ENCODE measurements around the gene P2RY11.

The P2RY11 gene

DNA sequence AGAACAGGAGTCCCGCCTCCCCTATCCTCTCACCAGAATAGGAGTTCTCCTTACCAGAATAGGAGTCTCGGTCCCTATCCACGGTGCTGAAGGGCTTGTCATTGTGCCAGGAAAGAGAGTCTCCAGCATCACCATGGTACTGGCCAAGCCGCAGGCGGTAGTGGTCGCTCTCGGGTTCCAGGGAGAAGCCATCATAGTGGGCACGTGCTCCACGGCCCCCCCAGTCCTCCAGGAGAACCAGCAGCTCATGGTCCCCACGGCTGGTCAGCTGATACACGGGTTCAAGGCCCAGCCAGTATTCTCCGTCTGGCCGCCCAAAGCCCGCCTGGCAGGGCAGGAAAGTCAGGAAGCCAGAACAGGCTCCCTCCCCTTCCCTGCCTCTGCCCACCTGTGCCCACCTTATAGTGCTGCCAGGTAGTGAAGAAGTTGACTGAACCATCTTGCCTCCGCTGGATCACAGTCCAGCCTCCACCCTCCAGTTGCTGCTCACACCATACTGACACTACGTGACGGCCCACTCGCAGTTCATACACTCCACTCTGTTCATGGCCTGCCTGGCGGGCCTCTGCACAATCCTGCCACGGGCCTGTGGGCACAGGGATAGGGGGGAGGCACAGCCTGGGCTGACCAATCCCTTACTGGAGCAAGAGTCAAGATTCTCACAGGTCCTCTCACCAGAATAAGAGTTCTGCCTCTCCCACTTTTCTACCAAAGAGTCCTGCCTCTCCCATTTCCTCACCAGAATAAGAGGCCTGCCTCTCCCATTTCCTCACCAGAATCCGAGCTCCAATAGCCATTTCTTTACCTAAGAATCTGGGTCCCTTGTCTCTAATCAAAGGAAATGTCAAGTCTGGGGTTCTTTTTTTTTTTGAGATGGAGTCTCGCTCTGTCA, 18.0 kb upstream of the P2RY11 start:
- no peak for DNase-seq (ENCODE audit: low read depth)

DNA sequence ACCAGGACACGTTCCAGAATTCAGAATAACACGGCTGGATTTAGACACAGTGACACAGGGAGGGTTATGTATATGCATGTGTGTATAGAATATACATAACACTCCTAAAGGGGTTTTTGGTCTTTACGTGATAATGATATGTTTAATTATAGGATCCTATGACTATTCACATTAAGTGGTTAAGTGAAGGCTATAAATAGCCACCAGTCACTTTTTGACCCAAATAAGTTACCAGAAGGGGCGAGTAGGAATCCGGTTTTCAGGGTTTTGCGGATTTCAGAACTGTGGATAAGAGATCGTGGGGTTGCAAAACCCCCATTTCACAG, 15.9 kb upstream of the P2RY11 start:
- no peak for DNase-seq (ENCODE audit: low read depth)

DNA sequence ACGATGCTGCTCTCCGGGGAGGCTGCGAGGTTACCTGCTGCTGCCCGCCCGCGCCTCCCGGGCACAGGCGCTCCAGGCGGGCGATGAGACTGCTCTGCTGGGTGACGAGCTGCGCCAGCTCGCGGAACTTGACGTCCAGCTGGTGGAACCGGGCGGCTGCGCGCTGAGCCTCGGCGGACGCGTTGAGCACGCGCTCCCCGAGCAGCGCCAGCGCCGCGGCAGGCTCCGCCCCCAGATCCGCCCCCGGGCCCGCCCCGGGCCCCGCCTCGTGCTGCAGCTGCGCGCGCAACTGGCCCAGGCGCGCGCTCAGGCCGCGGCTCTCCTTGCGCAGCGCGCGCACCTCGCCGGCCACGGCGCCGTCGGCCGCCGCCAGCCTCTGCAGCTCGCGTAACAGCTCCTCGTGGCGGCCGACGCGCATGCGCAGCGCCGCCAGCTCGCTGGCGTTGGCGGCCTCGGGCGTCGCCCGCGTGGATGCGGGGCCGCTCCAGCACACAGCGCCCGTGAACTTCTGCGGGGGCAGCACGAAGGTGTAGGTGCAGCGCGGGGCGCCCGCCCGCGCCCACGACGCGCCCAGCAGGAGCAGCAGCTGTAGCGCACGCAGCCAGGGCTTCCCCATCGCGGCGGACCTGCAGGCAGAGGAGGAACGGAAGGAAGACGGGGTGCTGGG, 15.4 kb upstream of the P2RY11 start:
- peak; percentile 89 for DNase-seq (ENCODE audit: low read depth)

DNA sequence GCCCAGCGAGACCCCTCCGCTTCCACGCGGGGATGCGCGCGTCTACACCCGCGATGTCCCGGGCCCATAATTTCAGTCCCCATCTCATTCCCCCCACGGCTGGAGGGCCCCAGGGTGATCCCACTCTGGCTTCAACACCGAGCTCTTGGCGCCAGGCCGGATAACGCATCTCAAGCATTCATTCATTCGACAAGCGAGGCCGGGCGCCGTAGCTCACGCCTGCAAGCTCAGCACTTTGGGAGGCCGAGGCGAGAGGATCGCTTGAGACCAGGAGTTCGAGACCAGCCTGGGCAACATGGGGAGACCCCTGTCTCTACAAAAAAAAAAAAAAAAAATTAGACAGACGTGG, 14.9 kb upstream of the P2RY11 start:
- DNase-seq (ENCODE audit: low read depth) = no peak

DNA sequence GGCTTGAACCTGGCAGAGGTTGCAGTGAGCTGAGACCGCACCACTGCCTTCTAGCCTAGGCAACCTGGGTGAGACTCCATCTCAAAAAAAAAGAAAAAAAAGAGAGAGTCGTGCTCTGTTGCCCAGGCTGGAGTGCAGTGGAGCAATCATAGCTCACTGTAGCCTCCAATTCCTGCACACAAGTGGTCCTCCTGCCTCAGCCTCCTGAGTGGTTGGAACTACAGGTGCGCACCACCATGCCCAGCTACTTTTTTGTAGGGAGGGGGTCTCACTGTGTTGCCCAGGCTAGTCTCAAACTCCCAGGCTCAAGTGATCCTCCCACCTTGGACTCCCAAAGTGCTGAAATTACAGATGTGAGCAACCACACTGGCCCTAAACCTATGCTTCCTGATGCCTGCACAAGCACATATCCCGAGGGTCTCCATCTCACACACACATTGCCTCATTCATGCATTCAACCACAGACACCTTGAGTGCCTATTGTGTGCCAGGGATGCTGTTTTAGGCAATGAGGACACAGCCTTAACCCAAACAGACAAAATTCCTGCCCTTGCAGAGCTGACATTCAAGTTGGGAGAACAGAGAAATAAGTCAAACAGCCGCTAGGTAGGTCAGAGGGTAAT, 11.2 kb upstream of the P2RY11 start:
- no peak for DNase-seq (ENCODE audit: low read depth)

DNA sequence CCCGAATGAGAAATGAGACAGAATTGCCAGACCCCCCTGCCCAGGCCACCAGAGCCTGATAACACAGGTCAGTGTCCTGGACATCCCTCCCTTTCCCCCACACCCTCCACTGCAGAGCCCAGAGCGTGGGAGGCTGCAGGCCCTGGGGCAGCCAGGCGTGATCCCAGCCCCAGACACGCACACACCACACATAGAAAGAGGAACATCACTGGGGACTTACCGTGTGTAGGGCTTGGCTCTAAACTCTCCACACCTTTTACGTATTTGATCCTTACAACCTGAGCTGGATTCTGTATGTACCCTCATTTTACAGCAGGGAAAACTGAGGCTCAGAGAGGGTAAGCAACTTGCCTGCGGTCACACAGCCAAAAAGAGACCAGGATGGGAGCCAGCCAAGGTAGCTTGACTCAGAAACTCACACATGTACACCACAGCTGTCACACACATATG, 8.7 kb upstream of the P2RY11 start:
- DNase-seq (ENCODE audit: low read depth) = no peak

DNA sequence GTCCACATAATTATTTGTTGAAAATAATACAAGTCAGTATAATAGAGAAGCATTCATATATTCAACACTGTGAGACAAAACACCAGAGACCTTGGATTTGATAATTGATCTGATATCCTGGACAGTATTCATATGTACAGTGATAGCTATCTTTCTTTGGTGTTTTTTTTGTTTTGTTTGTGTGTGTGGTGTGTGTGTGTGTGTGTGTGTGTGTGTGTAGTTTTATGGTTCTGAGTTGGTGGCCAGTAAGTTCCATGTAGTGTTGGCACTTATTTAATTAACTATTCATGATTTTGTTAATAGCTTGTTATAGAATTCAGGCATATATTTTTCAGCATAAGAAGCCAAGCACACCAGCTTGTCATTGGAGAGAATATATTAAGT, 7.4 kb upstream of the P2RY11 start:
- DNase-seq (ENCODE audit: low read depth) = no peak

DNA sequence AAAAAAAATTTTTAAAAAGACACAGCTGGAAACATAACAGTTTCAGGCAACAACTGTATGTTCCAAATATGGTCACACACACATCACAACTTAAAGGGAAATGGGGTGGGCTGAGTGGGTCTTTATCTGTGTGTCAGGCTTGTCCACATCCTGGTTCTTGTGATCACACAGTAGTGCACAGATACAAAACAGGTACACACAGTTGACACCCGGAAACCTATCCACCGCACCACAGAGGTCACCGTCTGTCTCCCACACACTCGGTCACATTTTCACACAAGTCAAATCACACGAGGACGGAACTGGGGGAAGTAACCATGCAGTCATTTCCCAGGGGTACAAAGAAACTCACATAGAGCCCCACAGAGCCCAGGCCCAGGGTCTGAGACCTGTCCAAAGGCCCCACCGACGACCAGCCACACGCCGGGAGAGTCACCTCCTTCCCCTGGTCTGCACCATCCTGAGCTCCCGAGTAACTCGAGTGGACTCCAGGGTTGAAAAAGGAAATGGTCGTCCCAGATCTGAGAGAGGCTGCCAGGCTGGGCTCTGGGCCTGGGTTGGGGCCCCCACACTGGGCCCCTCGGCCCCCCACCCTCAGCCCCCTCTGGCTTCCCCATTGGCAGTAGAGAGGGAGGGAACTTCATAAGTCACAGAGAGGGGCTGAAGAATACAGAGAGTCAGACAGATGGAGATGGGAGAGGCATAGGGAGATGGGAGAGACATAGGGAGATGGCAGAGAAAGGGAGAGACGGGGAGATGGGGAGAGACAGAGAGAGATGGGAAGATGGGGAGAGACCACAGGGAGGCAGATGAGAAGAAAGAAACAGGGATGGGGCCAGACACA, 6.6 kb upstream of the P2RY11 start:
- peak; percentile 65 for DNase-seq (ENCODE audit: low read depth)

DNA sequence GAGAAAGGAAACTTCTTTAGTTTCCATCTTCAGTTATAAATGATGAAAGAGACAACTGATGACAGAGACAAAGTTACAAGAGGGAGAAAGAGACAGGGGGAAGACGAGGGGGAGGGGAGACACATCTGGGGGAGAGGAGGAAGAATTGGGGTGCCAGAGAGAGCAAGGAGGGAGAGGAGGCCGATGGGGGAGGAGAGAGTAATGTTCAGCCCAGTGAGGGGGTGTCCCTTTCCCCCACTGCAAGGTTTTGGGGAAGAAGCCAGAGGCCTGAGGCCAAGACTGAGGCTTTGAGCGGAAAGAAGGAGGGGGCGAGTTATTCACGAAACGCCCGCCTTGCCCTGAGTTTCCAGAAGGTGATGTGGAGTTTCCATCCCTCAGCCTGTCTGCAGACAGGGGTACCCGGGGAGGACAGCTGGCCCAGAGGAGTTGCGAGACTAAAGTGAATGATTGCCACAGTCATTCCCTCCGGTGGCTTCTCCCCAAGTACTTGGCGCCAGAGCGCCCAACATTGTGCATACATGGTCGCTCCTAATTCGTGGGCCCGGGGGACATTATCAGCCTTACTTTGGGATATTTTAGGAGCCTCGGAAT, 5.9 kb upstream of the P2RY11 start:
- no peak for DNase-seq (ENCODE audit: low read depth)

DNA sequence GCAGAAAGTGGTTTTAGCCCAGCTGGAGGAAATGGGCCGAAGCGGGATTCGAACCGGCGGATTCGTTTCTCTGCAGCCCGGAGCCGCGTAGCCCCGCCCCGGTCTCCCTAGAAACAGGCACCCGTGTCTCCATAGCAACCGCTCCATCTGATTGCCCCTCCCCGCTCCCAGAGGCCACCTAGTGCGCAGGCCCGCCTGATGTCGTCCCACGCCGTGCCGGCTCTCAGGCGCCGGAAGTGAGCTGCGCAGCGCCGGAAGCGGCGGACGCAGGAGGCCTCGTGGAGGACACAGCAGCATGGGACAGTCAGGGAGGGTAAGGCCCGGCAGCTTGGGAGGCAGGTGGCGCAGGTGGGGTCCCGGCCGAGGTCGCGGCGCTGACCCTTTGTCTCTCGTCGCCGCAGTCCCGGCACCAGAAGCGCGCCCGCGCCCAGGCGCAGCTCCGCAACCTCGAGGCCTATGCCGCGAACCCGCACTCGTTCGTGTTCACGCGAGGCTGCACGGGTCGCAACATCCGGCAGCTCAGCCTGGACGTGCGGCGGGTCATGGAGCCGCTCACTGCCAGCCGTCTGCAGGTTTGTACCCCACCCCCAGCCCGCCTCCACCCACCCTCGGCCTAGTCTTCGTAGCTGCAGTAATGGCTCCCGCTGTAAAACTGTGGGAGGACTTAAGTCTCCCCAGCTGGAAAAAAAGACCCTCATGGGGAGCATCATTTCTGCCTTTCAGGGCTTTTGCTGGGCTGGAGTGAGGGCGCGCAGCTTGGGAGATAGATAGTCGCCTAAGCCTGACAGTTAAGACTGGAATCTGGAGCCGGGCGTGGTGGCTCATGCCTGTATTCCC, 5.2 kb upstream of the P2RY11 start, which contains the start of gene PPAN:
PPAN (plus strand) TSS at position 263 of the 837 bp plus-strand sequence; CDS start at position 296, 33 bp downstream.
- peak; percentile 95 for DNase-seq (ENCODE audit: low read depth)

DNA sequence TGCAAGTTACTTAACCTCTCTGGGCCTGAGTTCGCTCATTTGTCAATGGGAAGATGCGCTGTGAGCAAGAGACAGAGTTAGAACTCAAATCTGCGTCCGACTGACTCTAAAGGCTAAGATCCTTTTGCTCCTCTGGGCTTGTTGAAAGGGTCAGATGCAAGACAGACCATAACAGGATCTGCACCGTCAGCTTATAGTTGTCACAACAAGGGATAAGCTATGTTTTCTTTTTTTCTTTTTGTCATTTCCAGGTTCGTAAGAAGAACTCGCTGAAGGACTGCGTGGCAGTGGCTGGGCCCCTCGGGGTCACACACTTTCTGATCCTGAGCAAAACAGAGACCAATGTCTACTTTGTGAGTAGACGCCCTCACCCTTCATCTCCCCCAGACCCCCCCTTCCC, 4.2 kb upstream of the P2RY11 start:
- no peak for DNase-seq (ENCODE audit: low read depth)

DNA sequence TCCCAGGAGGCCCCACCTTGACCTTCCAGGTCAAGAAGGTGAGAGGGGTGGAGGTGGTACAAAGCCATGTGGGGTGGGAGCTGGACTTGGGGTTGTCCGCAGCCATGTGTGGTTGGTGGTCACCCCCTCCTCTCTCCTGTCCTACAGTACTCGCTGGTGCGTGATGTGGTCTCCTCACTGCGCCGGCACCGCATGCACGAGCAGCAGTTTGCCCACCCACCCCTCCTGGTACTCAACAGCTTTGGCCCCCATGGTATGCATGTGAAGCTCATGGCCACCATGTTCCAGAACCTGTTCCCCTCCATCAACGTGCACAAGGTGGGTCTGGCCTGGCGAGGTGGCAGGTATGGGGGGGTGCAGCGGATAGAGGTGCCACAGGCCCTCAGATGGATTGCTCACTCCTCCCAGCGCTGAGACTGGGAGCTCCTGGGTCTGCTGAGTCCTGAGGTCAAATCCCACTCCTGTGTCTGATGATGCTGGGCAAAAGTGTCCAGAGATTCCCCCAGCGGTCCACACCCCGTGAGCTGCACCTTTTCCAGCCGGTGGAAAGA, 3.6 kb upstream of the P2RY11 start:
- no peak for DNase-seq (ENCODE audit: low read depth)

DNA sequence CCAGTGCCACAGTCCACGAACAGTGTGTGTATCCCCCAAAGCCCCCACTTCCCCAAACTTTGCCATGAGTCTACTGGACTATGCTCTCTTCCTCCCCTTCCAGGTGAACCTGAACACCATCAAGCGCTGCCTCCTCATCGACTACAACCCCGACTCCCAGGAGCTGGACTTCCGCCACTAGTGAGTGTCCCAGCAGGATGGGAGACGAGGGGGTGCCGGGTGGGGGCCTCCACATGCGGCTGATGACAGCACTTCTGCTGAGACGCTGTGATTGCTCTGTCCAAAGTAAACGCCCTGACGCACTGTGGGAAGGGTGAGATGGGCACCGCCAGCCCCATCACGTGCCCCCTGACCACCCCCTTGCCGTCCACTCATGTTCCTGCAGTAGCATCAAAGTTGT, 2.0 kb upstream of the P2RY11 start:
- DNase-seq (ENCODE audit: low read depth) = no peak

DNA sequence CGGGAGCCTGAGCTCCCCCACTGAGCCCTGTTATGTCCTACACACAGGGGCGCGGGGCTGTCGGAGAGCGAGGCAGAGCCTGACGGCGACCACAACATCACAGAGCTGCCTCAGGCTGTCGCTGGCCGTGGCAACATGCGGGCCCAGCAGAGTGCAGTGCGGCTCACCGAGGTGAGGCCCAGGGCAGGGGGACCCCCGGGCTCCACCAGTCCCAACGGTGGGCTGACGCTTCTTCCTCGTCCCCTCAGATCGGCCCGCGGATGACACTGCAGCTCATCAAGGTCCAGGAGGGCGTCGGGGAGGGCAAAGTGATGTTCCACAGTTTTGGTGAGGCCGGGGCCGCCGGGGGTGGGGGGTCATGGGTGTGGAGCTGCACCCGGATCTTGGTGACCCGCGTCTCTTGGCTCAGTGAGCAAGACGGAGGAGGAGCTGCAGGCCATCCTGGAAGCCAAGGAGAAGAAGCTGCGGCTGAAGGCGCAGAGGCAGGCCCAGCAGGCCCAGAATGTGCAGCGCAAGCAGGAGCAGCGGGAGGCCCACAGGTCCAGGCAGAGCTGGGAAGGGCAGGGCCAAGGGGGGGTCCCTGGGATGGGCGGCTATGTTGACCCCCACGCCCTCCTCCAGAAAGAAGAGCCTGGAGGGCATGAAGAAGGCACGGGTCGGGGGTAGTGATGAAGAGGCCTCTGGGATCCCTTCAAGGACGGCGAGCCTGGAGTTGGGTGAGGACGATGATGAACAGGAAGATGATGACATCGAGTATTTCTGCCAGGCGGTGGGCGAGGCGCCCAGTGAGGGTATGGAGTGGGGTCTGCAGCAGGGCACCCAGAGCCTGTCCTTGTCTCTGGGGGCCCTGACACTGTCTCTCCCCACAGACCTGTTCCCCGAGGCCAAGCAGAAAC, 1.2 kb upstream of the P2RY11 start:
- no peak for DNase-seq (ENCODE audit: low read depth)

DNA sequence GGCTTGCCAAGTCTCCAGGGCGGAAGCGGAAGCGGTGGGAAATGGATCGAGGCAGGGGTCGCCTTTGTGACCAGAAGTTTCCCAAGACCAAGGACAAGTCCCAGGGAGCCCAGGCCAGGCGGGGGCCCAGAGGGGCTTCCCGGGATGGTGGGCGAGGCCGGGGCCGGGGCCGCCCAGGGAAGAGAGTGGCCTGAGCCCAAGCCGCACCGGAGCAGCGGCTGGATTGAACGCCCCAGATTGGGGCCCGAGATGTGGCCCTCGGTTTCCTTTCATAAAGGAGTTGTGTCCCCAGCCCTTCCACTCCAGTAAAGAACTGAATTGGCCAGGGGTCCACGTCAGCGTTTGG, 548 bp upstream of the P2RY11 start:
- no peak for DNase-seq (ENCODE audit: low read depth)

DNA sequence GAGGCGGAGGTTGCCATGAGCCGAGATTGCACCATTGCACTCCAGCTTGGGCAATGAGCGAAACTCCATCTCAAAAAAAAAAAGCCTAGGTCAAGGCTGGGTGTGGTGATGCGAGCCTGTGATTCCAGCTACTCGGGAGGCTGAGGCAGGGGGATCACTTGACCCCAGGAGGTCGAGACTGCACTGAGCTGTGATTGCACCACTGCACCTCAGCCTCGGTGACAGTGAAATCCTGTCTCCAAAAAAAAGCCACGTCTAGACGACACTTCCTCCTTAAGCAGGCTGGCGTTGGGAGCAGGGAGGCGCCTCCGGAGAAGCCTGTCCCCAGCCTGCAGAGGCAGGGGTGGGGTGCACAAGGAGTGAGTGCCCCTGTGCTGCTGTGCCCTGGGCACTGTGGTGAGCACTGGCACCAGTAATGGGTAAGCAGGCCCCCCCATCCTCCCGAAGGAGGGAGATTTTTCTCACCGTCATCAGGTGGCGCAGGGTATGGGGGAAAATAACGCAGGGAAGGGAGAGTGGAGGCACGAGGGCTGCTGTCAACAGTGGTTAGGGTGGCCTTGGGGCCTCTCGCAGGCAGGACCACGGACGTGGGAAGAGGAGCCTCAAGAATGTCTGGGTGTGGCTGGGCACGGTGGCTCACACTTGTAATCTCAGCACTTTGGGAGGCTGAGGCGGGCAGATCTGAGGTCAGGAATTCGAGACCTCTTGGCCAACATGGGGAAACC, 706 bp downstream of the P2RY11 start:
- DNase-seq (ENCODE audit: low read depth) = peak; percentile 59

DNA sequence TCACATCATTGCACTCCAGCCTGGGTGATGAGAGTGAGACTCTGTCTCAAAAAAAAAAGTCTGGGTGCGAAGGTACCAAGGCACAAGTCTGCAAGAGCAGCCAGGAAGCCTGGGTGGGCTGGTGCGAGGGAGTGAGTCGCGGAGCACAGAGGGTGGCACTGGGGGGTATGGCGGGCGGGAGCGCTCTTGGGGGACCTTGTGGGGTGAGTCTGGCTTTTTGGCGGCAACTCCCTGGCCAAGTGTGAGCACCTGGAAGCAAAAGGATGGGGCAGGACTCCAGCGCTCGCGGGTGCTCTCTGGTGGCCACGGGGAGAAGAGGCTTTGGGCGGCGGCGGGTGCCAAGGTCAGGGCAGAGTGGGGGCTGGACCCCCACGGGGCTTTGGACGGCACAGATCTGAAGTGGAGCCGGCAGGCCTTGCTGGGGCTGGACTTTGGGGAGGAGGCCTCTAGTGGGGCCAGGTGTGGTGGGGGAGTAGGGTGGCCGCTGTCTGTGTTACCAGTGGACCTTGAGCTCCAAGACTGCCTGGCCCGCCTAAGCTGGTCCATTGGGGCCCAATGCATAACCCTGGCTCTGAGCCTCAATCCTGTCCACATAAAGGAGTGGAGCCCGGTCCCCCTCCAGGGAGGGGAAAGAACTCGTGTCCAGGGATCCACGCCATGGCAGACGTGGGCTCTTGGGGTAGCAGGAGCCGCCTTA, 1.6 kb downstream of the P2RY11 start:
- DNase-seq (ENCODE audit: low read depth) = peak; percentile 44

DNA sequence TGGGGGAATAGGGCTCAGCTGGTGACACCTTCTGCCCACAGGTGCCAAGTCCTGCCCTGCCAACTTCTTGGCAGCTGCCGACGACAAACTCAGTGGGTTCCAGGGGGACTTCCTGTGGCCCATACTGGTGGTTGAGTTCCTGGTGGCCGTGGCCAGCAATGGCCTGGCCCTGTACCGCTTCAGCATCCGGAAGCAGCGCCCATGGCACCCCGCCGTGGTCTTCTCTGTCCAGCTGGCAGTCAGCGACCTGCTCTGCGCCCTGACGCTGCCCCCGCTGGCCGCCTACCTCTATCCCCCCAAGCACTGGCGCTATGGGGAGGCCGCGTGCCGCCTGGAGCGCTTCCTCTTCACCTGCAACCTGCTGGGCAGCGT, 2.1 kb downstream of the P2RY11 start:
- no peak for DNase-seq (ENCODE audit: low read depth)

All from activated T-helper 1 cell treated with Interleukin-2 at 50 U/mL for 16 hours (primary cell).